Lung (tissue), 12 donors: Measurements from ENCODE around the gene VDAC1. TPM values are rescaled to one million over a fixed set of nuclear protein-coding genes. Genes with fewer than 3 reads are reported as not detected.

Source experiments
- ATAC-seq: fragments of 200-7000 bp; cut with Tn5 transposase; one replicate; pipeline ENCODE4 v1.9.1; 2020; ENCODE audit warnings: moderate number of reproducible peaks; ENCODE audit not compliant: insufficient read depth, low FRiP score
- DNase-seq, 3 donors: peaks; one replicate each; pipeline ENCODE4 v3.0.0-alpha.2; 2013 to 2017
- H3K27ac ChIP-seq, 2 donors: one replicate each; pipeline ENCODE4 v1.5.1; 2013; ENCODE audit warnings: mild to moderate bottlenecking in 2 of 2, moderate library complexity in 2 of 2, control low read depth in 1 of 2, inconsistent platforms in 1 of 2, low read depth in 1 of 2, low read length in 1 of 2
- H3K27me3 ChIP-seq, 3 donors: one replicate each; pipeline ENCODE4 v1.5.1; 2013; ENCODE audit warnings: low read length in 2 of 3; ENCODE audit not compliant: control insufficient read depth in 3 of 3, insufficient read depth in 3 of 3
- H3K36me3 ChIP-seq, 4 donors: one replicate each; pipeline ENCODE4 v1.5.1; 2013; ENCODE audit warnings: low read length in 4 of 4, mild to moderate bottlenecking in 1 of 4, moderate library complexity in 1 of 4; ENCODE audit not compliant: control insufficient read depth in 4 of 4, insufficient read depth in 4 of 4
- H3K4me1 ChIP-seq, 5 donors: one replicate each; pipeline ENCODE4 v1.5.1; 2013; ENCODE audit warnings: low read length in 5 of 5, mild to moderate bottlenecking in 2 of 5, moderate library complexity in 1 of 5; ENCODE audit not compliant: control insufficient read depth in 5 of 5, insufficient read depth in 5 of 5
- H3K4me3 ChIP-seq: one replicate; pipeline ENCODE4 v1.5.1; 2013; ENCODE audit warnings: mild to moderate bottlenecking, control low read depth, moderate library complexity
- H3K9ac ChIP-seq, 2 donors: one replicate each; pipeline ENCODE4 v1.5.1; 2013; ENCODE audit warnings: low read length in 2 of 2, control low read depth in 1 of 2; ENCODE audit not compliant: insufficient read depth in 1 of 2
- H3K9me3 ChIP-seq, 4 donors: one replicate each; pipeline ENCODE4 v1.5.1; 2013; ENCODE audit warnings: low read length in 3 of 4, mild to moderate bottlenecking in 1 of 4, moderate library complexity in 1 of 4; ENCODE audit not compliant: control insufficient read depth in 4 of 4, insufficient read depth in 3 of 4
- WGBS, 2 donors: extraction: QIAGEN DNeasy Blood & Tissue Kit; methylation state at CpG; one replicate each; pipeline ENCODE4 v1.1.7; 2013; 5-methylcytosine and 5-hydroxymethylcytosine counted together
- polyA plus RNA-seq, 2 donors: library from polyadenylated mRNA; stranded (reverse); fragments of 200-250 nt; gene quantifications; one replicate each; pipeline ENCODE4 v1.2.1, GENCODE V29; 2013
- total RNA-seq, 2 donors: library from RNA; depleted of rRNA in 1 of 2; stranded (reverse); fragments of >200 nt in 1 of 2; gene quantifications; one replicate each; pipeline ENCODE4 v1.2.1, GENCODE V29; 2014 to 2021
- TF ChIP-seq, protein P1 (sequence below): IDR thresholded peaks from 2 replicates; pipeline ENCODE4 v1.5.1; 2012; ENCODE audit warnings: mild to moderate bottlenecking; ENCODE audit errors: control extremely low read depth, extremely low read depth
- donor health status: control.
- donor health status: control.
- donor health status: Bipolar disorder and iron deficiency.
- donor health status: healthy.
- donor health status: DM: yes; HTN: yes; CAD: no.

Gene VDAC1
- total and polyA plus RNA-seq, 4 donors: 107 to 136 (median 120) TPM

DNA sequence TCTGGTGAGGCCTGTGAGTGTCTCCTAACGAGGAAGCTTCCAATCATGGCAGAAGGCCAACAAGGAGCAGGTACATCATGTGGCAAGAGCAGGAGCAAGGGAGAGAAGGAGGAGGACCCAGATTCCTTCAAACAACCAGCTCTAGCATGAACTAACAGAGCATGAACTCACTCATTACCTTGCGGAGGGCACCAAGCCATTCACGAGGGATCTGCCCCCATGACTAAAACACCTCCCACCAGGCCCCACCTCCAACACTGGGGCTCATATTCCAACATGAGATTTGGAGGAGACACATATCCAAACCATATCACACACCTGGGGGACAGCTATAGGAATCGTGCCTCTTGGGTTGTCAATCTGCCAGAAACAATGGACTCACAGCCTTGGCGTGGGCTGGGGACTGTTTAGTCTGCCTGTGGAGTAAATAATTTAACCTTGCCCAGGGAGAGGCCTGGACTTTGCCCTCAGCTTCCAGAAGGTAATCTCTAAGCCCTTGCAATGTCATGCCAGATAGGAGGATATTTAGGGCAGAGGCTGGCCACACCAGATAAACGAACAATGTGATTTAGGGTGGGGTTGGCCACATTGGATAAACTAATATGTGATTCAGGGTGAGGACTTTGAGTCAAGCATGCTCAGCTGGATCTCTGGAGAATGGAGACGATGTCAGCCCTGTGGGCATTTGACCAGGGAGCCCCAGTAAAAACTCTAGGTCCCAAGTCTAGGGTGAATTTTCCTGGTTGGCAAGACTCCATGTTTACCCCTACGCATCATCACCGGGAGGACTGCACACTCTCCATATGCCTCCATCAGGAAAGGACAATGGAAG, 13.6 kb upstream of the VDAC1 start:
- WGBS, 2 donors: 69 to 82% methylated on average over 9 of the region's 9 CpGs
- H3K9me3 ChIP-seq: no peaks in the 10 kb centered on the region
- TF ChIP-seq, protein P1, sequence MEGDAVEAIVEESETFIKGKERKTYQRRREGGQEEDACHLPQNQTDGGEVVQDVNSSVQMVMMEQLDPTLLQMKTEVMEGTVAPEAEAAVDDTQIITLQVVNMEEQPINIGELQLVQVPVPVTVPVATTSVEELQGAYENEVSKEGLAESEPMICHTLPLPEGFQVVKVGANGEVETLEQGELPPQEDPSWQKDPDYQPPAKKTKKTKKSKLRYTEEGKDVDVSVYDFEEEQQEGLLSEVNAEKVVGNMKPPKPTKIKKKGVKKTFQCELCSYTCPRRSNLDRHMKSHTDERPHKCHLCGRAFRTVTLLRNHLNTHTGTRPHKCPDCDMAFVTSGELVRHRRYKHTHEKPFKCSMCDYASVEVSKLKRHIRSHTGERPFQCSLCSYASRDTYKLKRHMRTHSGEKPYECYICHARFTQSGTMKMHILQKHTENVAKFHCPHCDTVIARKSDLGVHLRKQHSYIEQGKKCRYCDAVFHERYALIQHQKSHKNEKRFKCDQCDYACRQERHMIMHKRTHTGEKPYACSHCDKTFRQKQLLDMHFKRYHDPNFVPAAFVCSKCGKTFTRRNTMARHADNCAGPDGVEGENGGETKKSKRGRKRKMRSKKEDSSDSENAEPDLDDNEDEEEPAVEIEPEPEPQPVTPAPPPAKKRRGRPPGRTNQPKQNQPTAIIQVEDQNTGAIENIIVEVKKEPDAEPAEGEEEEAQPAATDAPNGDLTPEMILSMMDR: no peak
- ATAC-seq (no peak), DNase-seq (no peak)
- H3K27ac ChIP-seq: no peak overlapping the region
- H3K4me1 ChIP-seq: peaks cover 0 to 8% (median 5%) of the 10 kb centered on the region in 5 donors
- H3K4me3 ChIP-seq: no peak overlapping the region
- H3K36me3 ChIP-seq: no peaks in the 10 kb centered on the region
- no peak overlapping the region for H3K9ac ChIP-seq
- H3K27me3 ChIP-seq: no peaks in the 10 kb centered on the region

DNA sequence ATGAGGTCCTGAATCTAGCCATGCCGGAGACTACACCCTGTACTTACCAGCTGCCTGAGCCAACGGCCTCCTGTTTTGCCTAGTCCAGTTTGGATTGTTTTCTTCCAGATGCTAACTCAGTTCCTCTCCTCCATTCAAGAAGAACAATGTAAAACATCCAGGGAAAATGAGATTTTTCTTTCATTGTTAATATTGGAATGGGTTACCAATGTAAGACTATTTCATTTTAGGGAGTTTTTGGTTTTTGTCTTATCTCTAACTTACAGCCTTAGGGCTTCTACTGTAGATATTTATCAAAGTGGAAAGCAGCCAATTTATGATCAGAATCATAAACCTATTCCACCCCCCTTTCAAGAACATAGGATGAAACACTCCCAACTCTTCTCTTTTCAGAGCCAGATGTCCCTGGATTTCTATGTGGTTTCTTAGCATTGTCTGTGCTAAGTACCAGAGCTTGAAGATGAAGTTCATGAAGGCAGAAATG, 3.5 kb upstream of the VDAC1 start:
- H3K9ac ChIP-seq: no peak overlapping the region
- peaks cover 0 to 16% (median 10%) of the 10 kb centered on the region in 5 donors for H3K4me1 ChIP-seq
- ATAC-seq (no peak), DNase-seq (no peak)
- WGBS, 2 donors: 66 to 67% methylated on average over 2 of the region's 2 CpGs
- H3K9me3 ChIP-seq: no peaks in the 10 kb centered on the region
- TF ChIP-seq, protein P1: no peak
- no peak overlapping the region for H3K27ac ChIP-seq
- no peak overlapping the region for H3K4me3 ChIP-seq
- H3K27me3 ChIP-seq: no peaks in the 10 kb centered on the region
- no peaks in the 10 kb centered on the region for H3K36me3 ChIP-seq

DNA sequence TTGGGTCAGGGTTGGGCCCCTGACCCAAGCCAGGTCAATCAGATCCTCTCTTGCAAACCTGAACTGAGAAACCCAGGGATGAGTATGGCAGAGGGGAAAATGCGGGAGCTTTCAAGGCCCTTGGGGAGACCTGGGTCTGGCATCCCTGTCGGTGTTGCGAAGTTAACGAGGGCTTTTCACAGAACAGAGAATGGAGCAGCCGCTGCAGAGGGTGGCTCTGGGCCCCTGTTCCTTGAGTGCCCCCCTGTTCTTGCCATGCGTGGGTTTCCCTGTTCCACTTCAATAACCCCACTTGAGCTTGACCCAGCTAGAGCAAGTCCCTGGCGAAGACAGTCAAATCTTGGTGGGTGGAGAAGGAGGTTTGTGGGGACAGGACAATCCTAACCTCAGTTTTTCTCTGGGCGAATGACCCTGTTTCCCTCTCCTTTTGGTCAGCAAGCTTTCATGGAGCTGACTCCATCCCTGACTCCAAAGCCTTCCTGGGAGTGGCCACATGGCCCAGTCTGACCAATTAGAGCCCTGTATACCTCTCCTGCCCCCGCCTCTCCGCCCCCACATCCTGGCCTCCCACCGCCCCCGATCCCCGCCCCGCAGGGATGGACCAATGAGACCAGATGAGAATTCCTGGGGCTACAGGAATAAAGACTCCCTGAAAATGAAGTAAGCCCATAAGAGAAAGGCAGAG, 2.9 kb upstream of the VDAC1 start:
- Histone ChIP-seq H3K27me3 (no peaks in the 10 kb centered on the region), H3K4me1 (peaks cover 4 to 22% (median 10%) of the 10 kb centered on the region in 5 donors), H3K27ac (no peak overlapping the region), H3K4me3 (no peak overlapping the region), H3K9me3 (no peaks in the 10 kb centered on the region), H3K36me3 (no peaks in the 10 kb centered on the region), H3K9ac (no peak overlapping the region)
- 84 to 87% methylated on average over 14 of the region's 14 CpGs for WGBS, 2 donors
- TF ChIP-seq, protein P1: no peak
- peak in 2 of 3 donors; percentile 32 to 34 for DNase-seq
- ATAC-seq: no peak
